ENCODE measurements around the gene SAAL1.
A peak's percentile ranks its signal among the peaks of the same experiment; 100 is the strongest.
"Not testable (repeated sequence)": the region's sequence is repeated elsewhere in the genome, so short reads cannot be mapped to it uniquely, and the experiment has no call there.

The SAAL1 gene

DNA sequence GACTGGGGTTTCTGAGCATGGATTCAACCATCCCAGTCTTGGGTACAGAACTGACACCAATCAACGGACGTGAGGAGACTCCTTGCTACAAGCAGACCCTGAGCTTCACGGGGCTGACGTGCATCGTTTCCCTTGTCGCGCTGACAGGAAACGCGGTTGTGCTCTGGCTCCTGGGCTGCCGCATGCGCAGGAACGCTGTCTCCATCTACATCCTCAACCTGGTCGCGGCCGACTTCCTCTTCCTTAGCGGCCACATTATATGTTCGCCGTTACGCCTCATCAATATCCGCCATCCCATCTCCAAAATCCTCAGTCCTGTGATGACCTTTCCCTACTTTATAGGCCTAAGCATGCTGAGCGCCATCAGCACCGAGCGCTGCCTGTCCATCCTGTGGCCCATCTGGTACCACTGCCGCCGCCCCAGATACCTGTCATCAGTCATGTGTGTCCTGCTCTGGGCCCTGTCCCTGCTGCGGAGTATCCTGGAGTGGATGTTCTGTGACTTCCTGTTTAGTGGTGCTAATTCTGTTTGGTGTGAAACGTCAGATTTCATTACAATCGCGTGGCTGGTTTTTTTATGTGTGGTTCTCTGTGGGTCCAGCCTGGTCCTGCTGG is 31.4 kb upstream of the SAAL1 start:
- Histone ChIP-seq H3K36me3 (no peaks in the 10 kb centered on the region), H3K27ac (no peak overlapping the region), H3K27me3 (ENCODE audit: insufficient read depth, low read depth, severe bottlenecking) (no peaks in the 10 kb centered on the region), H3K4me3 (ENCODE audit: low read depth, low read length) (no peak overlapping the region), H3K9me3 (ENCODE audit: severe bottlenecking) (no peaks in the 10 kb centered on the region)
- no peak for DNase-seq
- TF ChIP-seq CTCF (IDR thresholded peaks at IDR 0.05; ENCODE audit: low read depth, low read length): no peak

- Histone ChIP-seq H3K9me3 (ENCODE audit: severe bottlenecking) (no peaks in the 10 kb centered on the region), H3K27me3 (ENCODE audit: insufficient read depth, low read depth, severe bottlenecking) (no peaks in the 10 kb centered on the region), H3K4me3 (ENCODE audit: low read depth, low read length) (no peak overlapping the region), H3K36me3 (no peaks in the 10 kb centered on the region), H3K27ac (no peak overlapping the region)
- TF ChIP-seq CTCF (IDR thresholded peaks at IDR 0.05; ENCODE audit: low read depth, low read length): no peak
- DNase-seq: no peak
Measured at GRCh38 chr11:18135308-18135707, 29.4 kb upstream of the SAAL1 start.

DNA sequence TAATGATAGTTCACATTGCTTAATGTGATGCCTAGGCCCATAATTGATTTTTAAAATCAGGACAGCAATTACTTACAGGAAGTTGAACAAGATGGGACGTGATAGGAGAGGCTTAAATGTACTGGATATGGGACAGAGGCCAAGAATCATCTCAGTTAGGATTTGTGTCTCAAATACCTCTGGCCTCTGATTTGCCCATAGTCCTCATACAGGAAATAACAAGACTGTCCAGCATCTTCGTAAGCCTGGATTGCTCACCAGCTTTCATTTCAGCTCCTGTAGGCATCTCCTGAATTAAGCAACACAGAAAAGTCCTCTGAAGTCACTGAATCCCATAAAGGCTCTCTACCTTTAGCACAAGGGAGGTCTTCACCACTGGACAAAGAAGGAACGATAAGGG is 26.5 kb upstream of the SAAL1 start, which contains the start of gene MRGPRX3:
MRGPRX3 (plus strand) TSS at position 231 of the 400 bp plus-strand sequence. CDS start 4,632 bp downstream, outside the sequence.
- Histone ChIP-seq H3K9me3 (ENCODE audit: severe bottlenecking) (no peaks in the 10 kb centered on the region), H3K27me3 (ENCODE audit: insufficient read depth, low read depth, severe bottlenecking) (no peaks in the 10 kb centered on the region), H3K36me3 (no peaks in the 10 kb centered on the region), H3K27ac (no peak within 1 kb of the TSS), H3K4me3 (ENCODE audit: low read depth, low read length) (no peak within 1 kb of the TSS)
- no peak for TF ChIP-seq CTCF (IDR thresholded peaks at IDR 0.05; ENCODE audit: low read depth, low read length)
- DNase-seq: no peak

- H3K9me3 ChIP-seq (ENCODE audit: severe bottlenecking); DNase-seq; H3K27me3 ChIP-seq (ENCODE audit: insufficient read depth, low read depth, severe bottlenecking): not testable (repeated sequence)
Measured at GRCh38 chr11:18131115-18131514, 25.2 kb upstream of the SAAL1 start.

DNA sequence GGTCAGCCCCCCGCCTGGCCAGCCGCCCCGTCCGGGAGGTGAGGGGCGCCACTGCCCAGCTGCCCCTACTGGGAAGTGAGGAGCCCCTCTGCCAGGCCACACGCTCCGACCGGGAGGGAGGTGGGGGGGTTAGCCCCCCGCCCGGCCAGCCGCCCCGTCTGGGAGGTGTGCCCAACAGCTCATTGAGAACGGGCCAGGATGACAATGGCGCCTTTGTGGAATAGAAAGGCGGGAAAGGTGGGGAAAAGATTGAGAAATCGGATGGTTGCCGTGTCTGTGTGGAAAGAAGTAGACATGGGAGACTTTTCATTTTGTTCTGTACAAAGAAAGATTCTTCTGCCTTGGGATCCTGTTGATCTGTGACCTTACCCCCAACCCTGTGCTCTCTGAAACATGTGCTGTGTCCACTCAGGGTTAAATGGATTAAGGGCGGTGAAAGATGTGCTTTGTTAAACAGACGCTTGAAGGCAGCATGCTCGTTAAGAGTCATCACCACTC is 15.5 kb upstream of the SAAL1 start:
- not testable (repeated sequence) for H3K36me3 ChIP-seq; DNase-seq; H3K9me3 ChIP-seq (ENCODE audit: severe bottlenecking); H3K27me3 ChIP-seq (ENCODE audit: insufficient read depth, low read depth, severe bottlenecking); H3K27ac ChIP-seq; H3K4me3 ChIP-seq (ENCODE audit: low read depth, low read length)

More at GRCh38 chr11:18131115-18131514, 25.2 kb upstream of the SAAL1 start:
- not testable (repeated sequence) for H3K4me3 ChIP-seq (ENCODE audit: low read depth, low read length); H3K36me3 ChIP-seq; H3K27ac ChIP-seq

DNA sequence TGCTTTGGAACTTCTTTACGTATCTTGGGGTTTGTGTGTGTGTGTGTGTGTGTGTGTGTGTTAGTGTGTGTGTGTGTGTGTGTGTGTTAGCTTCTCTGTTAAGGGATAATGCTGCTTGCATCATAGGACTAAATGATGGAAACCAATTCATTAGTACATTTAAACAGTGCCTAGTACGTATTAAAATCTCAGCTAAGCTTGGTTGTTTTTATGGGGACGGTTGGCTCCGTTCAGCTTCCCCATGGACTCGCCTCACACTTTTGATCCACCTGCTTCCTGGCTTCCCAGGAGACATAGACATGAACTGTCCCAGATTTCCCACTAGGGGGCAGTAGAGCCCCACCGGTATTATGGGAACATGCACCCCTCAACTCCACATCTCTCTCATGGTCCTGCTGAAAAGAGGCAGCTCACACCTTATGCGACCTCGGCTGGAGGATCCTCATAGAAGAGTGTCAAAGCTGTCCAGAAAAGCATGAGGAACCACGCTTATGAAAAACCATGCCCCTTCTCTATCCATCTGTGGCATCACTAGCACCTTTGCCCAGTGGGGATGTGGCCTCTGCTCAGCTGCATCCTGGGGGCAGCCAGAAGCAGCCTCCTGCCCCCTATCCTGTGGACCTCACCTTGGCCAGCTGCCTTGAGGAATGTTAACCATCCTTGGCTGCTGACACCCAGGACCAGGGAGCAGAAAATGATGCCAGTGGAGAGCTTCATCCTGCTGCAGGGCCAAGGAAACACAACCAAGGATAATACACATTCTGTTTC is 9.7 kb upstream of the SAAL1 start:
- peak; percentile 84 for TF ChIP-seq CTCF (IDR thresholded peaks at IDR 0.05; ENCODE audit: low read depth, low read length)
- H3K9me3 ChIP-seq (ENCODE audit: severe bottlenecking): no peaks in the 10 kb centered on the region
- peak; percentile 81 for DNase-seq
- no peaks in the 10 kb centered on the region for H3K27me3 ChIP-seq (ENCODE audit: insufficient read depth, low read depth, severe bottlenecking)
- H3K27ac ChIP-seq: no peak overlapping the region
- no peak overlapping the region for H3K4me3 ChIP-seq (ENCODE audit: low read depth, low read length)
- no peaks in the 10 kb centered on the region for H3K36me3 ChIP-seq

All from WERI-Rb-1 (cell line).